GM18520 (cell line): ENCODE measurements around the gene RRP36.
"Not testable (repeated sequence)": the region's sequence is repeated elsewhere in the genome, so short reads cannot be mapped to it uniquely, and the experiment has no call there.

Experiments
- ATAC-seq: cut with Tn5 transposase; IDR thresholded peaks from one replicate; pipeline ENCODE4 v1.9.1; 2021; ENCODE audit not compliant: unreplicated experiment

The RRP36 gene

DNA sequence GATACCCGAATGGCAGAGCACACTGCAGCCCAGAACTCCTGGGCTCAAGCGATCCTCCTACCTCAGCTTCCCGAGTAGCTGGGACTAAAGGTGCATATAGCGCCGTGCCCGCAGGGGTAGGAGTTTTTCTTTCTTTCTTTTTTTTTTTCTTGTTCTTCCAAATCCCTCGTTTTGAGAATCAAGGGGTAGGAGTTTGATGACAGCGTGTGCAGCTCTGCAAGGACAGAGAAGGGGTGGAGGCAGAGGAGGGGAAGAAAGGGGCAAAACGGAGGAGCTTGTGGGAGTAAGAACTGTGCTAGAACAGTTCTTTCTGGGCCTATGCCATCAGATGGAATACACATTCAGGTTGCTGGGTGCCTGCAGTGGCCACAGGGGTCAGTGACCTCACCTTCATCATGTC, 15.3 kb downstream of the RRP36 start:
- no peak for ATAC-seq

DNA sequence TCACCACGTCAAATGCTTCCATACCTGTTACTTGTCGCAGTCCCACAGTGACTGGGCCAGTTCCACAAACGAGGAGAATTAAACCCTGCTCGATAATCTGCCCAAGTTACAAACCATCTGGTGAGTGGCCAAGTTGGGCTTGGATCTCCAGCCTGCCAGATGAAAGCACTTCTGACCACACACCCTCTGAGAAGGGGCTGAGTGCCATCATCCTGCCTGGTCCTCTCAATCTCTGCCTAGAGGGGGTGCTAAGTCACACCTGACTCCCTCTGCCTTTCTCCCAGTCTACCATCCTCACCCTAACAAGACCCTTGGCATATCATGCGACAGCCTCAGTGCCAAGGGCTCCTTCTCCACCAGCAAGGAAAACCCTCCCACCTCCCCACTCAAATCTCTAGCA, 15.8 kb downstream of the RRP36 start:
- ATAC-seq: no peak

DNA sequence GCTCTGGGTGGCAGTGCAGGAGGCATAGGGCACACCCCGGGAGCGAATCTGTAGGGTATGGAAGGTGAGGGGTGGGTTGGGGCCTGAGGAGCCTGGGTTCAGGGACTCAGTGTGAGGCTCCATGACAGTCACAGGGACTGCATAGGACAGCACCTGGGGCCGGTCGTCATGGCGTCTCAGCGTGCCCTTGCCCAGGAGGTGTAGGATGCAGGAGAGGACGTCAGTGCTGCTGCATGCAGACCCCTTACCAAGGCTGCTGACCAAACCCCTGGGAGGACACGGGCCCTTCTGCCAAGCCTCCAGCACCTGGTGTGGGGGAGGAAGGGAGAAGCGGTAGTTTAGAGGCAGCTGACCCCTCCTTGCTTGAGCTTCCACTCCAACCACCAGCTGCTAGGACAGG, 16.3 kb downstream of the RRP36 start:
- ATAC-seq: no peak

DNA sequence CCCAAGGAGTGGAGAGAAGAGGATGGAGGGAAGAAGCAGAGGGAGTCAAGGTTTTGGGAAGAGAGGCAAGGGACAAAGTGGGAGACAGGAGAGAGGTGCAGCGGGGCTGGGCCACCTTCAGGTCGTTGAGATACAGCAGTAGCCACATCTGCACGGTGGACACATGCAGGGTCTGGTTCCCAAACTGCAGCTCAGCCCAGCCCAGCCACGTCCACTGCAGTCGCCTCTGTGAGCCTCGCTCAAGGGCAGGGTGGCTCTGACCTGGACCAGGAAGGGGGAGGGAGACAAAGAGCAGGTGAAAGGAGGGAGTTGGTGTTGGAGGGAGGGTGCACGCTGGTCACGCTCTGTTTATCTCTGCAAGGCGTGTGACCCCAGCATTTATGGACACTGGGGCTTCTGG, 17.3 kb downstream of the RRP36 start:
- no peak for ATAC-seq

DNA sequence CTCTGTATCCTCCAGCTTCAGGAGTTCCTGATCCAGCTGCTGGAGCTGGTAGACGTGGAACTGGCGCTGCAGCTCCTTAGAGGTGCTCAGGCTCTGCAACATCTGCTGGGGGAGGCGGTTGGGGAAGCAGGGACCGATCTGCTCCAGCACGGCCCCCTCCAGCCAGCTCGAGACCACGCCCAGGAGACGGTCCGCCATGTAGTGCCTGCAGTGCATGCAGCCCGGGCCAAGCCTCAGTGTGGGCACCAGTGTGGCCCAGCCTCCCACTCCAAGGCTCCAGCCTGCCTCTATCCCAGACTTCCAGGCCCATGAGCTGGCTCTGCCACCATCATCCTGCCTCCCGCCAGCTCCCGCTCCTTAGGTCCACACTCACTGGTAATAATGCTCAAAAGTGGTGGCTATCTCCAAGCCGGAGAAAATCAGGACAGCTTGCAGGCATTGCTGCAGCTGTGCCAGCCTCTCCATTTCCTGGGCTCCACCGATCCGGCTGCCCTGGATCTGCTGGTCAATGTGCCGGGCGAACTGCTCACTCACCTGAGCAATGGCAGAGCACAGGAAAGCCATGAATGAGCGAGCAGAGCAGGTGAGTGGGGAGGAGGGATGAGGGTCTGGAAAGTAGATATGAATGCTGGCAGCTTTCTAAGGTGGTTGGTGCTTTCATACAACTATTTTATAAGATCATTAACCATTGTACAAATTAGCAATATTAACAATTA, 19.3 kb downstream of the RRP36 start:
- no peak for ATAC-seq

DNA sequence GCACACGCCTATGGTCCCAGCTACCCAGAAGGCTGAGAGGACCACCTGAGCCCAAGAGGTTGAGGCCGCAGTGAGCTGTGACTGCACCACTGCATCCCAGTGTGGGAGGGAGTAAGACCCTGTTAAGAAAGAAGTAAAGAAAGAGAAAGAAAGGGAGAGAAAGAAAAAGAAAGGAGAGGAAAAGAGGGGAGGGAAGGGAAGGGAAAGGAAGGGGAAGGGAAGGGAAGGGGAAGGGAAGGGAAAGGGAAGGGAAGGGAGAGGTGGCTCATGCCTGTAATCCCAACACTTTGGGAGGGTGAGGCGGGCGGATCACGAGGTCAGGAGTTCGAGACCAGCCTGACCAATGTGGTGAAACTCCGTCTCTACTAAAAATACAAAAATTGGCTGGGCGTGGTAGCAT, 20.1 kb downstream of the RRP36 start:
- ATAC-seq: not testable (repeated sequence)

DNA sequence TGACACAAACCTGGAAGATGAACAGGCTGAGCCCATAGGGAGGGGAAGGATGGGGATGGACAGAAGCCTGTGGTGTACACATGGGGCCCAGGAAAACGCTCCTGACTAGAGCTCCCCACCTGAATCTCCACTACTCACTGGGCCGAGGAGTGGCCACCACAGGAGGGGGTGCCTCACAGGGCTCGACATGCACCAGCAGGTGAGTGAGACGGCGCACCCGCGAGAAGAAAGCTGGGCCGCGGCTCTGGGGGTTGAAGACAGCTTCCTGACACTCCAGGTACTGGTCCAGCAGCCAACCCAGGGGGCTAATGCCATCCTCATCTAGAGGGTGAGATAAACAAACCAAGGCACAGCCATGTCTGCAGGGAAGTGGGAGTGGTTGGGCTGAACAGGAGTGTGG, 21.9 kb downstream of the RRP36 start:
- no peak for ATAC-seq

DNA sequence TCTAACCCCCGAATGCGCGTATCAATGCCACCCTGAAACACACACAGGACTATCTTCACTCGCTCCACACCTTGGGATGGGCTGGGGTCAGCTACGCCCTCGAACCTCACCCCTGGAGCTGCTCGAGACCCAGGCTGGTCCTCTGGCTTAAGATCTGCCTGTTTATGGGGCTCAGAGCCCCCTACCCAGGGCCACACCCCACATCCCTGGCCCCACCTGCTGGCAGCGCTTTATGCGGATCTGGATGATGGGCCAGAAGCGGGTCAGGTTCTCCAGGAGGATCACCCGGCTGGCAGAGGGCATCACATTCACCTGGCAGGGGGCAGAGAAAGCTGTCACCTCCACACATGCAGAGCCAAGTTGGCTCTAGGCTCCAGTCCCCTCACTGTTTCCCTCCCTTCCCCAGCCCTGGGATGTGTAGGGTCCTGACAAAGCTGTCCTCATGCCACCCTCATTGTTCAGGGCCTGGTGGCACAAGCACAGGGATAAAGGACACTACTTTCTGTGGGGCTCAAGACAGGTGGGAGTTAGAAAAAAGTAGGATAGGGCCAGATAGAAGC, 24.0 kb downstream of the RRP36 start:
- no peak for ATAC-seq

DNA sequence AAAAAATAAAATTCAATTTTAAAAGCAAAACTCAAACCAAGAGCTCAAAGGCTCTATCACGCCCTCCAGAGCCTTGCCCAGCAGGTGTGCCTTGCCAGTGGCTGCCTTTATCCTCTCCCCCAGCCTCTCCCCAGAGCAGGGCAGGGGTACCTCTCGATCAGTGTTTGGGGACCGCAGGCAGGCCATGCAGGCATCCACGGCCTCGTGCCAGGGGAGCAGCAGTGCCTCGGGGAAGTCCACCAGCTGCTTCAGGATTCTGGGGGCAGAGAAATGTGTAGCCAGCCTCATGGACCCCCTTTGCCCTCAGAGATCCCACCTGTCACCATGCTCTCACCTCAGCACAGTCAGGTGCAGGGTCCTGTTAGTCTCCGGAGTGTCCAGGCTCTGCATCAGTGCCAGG, 26.6 kb downstream of the RRP36 start:
- ATAC-seq: no peak

DNA sequence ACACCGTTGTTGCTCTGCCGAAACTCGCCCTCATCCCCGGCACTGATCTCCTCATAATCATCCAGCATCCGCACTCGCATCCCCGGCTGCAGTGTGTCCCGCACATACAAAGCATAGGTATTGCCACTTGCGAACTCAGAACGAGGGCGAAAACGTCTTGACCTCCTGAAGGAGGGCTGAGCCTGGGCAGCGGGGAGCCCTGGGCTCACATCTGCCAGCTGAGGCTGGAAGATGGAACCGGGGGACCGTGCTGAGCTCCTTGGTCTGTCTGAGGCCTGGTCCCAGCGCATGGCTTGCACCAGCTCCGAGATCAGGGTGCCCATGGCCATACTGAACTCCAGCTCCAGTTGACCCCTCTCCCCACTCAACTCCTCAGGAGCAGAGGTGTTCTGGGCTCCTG, 29.6 kb downstream of the RRP36 start:
- no peak for ATAC-seq

DNA sequence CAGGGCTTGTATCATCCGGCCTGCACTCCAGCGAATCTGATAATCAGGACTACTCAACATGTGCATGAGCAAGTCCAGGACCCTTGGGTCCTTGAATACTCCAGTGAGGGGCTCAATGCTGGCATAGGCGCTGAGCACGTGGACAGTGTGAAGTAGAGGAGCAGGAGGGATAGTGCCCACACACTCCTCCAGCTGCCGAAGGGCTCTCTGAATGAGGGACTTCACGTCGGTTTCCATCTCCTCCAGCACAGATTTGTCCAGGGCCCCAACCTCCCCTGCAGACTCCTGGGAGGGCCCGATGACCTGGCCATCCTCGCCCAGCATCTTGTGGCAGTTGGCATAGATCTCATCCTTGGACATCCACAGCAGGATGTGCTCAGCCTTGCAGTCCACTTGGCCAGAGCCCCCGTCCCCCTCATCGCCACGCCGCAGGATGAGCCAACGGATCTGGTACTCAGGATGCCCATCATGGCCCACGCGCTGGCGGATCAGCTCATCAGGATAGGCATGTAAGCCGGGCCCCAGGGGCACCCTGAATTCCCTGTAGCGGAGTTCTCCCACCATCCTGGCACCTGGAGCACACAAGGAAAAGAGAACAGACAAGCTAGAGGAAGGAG, 30.9 kb downstream of the RRP36 start:
- no peak for ATAC-seq

DNA sequence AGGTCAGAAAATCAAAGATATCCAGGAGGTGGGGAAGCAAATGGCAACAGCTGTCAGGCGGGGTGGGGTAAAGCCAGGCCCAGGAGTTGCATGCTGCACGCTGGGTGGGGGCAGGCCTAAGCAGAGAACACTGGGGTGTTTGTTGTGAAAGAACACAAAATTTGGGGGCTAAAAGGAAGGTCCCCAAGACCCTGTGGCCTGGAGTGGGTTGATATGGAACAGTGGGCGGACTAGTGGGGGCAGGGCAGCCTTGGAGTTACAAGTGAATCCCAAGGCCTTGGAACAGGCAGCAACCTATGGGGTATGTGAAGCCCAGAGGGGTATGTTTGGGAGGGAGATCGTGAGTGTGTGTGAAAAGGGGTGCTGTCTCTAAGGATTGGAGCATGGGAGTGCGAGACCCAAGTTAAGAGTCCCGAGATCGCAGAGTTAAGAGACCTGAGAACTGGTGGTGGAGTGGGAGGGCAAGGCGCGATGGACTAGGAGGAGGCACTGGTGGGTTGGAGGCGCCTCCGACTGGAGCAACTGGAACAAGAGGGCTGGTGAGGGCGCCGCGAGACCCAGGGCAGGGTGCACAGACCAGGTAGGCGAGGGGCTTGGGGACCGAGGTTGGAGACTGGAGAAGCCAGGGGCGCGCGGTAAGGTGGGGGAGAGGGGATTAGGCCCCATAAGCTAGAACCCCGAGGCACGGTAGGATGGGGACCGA, 31.6 kb downstream of the RRP36 start:
- ATAC-seq: no peak

DNA sequence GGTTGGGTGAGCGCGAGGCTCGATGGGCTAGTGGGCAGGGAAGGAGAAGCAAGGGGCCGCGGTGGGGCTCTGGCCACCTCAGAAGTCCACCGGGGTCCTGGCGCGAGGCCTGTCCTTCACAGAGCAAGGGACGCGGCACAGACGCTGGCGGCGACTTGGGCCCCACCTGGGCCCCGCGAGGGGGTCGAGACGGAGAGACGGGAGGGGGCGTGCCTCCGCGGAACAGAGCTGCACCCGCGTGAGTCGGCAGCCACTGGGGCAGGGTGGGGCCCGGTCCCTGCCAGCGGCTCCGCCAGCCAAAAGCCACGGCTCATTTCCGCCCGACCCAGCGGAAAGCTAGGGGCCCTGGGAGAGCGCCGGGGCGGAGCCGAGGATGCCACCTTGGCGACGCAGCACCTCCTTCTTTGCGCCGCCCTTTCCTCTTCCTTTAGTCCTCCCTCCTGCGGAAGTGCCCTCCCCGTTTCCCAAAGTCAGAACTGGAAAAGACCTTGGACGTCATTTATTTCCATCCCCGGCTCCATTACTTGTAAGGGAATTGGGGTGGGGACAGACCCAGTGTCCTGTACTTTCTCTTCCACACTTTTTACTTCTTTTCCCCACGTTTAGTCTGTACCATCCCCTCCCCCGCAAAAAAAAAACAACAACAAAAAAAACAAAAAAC, 32.3 kb downstream of the RRP36 start, which contains the start of gene CUL7:
Gene CUL7, minus strand, starts transcription at position 307 of the 661 bp plus-strand sequence. CDS start 1,063 bp downstream, outside the sequence.
- peak; percentile 81 for ATAC-seq

DNA sequence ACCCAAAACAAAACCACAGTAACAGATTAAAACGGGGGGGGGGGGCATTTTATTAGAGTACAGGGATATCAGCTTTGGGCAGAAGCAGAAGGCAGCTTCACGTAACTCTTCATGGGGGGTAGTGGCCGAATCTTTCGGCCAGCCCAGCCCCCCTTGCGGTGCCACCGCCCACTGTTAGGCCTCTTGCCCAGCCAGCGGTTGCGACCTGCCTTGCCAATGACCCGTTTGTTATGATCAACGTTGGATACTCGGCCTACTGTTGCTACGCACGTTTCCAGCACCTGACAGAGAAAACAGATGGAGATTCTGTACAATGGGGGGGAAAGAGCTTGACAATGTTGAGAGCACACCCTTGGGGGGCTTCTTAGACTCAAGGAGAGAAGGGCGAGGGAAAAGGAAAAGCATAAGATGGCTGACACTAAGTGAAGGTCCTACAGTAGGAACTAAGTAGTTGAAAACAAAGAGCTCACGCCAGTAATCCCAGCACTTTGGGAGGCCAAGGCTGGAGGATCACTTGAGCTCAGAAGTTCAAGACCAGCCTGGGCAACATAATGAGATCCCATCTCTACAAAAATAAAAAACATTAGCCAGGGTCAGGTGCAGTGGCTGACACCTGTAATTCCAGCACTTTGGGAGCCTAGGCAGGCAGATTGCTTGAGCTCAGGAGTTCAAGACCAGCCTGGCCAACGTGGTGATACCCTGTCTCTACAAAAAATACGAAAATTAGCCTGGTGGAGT, 33.0 kb downstream of the RRP36 start:
- no peak for ATAC-seq

DNA sequence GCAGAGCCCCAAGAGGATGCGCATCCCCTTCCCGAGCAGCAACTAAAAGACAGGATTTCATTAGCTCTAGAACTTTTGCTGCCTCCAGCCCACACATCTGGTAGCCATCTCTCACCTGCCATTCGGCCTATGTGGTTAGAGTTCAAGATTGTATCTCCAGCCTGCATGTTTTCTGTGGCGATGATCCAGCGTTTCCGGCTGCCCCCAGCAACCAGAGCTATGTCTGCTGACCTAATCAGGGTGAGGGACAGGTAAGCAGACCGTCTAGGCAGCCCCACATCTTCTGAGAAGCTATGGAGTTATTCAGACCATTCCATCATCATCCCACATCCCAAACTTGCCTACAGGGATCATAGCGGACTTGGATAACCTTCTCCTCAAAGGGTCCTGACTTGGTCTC, 34.5 kb downstream of the RRP36 start:
- no peak for ATAC-seq

DNA sequence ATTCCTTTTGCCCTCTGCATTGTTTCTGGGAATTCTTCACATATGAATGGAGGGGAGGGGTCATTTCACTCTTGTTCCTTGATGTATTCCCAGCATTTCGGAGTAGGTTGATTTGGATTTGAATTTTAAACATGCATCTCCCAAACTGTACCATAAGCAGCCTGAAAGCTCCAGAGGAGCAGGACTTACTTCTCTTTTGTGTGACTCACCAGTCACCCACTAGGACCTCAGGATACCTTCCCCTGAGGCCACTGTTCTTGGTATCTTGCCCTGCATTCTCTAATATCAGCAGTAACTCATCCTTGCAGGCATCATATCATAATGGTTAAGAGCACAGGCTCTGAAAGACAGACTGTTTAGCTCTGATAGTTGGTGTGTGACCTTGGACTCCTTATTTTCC, 37.1 kb downstream of the RRP36 start:
- ATAC-seq: no peak

DNA sequence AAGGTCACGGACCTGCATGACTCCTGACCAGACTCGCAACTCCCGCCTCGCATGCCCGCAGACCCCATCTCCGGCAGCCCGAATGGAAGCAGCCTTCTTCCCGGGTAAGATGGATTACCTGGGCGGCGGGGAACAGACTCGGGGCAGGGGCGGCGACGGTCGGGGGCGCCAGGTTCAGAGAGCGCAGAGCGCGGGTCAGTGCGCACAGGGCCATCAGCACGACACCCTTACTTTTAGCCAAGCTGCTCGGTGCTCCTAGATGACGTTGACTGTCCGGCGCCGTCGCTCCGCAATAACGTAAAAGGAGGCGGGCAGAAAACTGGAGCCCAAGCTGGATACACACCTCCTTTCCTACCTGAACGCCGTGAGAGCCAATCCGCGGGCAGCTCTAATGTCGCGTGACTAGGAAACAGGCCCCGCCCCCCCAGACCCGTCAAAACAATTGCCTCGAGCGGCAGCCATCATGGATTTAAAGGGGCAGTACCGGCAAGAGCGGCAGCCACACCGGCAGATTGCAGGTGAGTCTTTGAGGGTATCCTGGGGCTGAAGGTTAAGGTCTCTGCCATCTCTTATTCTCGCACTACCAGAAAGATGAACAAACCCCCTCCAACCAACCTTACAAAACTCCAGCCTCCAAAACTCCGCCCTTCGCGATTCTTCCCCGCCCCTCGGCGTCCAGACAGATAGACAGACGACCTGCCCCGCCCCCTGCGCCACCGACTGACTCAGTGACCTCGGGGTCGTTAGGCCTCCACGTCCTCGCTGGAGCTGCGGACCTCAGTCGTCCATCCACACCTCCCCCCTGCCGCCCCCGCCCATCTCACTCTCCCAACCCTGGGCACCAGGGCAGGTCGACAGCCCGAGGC, 38.0 kb downstream of the RRP36 start, which contains the start of the genes KLC4 and MRPL2:
Gene KLC4, plus strand, starts transcription at position 464 of the 866 bp plus-strand sequence. CDS start 1,705 bp downstream, outside the sequence.
Gene MRPL2, minus strand, starts transcription at position 267 of the 866 bp plus-strand sequence. Its CDS starts 53 bp downstream, at position 214.
- ATAC-seq: peak; percentile 95

DNA sequence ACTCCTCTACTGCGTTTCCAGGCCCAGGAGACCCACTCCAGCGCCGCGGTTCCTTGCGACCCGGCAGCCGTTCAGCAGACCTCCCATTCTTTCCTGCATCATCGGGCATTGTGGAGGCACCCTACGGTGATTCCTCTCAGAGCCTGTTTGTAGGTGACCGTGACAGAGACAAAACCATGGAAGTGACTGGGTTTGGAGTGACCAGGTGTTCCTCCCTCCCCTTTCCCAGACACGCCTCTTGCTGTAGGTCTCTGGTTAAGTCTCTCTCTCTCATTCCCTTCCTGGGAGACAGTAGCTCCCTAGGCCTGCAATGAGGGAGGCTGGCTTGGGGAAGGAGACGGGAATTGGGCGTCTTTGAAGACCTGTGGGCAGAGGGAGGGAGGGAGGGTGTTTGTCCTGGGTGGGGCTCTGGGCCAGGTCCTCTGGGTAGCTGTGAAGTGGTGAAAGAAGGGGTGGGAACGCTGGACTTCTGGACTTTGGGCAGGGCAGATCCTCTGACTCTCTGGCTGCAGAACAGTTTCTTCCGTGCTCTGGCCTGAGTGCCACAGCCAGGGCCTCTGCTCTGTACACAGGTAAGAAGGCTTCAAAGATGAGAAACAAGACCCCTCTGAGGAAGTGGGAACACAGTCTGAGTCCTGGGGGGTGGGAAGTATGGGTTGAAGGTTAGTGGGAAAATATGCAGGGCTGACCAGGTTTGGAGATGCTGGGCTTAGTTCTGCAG, 38.8 kb downstream of the RRP36 start:
- no peak for ATAC-seq
